Measurements from ENCODE around the gene UCN.

UCN gene

DNA sequence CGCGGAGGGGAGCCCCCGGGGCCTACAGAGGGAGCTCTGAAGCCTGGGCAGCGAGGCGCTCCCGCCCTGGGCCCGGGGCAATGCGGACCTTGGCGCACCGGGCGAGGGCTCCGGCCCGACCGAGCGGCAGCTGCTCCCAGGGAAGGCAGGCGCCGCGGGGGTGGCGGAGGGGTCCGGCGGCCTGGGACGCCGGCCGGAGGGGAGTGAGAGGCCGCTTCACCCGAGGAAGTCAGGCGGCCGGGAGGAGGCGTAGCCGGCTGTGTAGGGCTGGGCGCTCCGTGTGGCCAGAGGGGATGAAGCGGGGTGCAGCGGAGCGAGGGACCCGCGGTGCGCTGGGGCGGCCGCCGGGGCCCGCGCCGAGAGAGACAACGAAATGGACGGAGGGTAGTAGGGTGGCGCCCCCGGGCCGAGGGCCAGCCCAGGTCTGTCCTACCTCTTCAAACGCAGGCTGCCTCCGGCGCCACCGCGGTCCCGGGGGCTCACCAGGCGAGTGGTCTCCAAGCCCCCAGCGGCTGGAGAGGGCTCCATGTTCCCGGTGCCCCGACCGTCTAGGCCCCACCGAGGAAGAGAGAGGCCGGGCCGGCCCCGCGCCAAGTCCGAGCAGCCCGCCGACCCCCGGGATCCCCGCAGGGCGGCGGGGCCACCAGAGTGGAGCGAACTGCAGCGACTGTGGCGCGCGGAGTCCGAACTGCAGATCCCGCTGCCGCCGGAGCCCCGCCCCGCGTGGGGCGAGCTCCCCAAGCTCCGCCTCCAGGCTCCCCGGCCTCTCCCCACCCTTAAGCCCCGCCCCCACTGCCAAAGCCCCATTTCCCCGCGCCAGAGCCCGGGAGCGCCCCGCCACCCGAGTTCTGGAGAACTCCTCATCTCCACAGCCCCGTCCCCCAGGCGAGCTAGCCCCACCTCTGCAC lies 45.6 kb downstream of the UCN start, which contains the start of gene SLC30A3:
Gene SLC30A3 (minus strand): TSS at position 669 of the 908 bp plus-strand sequence. CDS start 141 bp downstream, at position 528.
- peak; percentile 26 to 33 for DNase-seq (ENCODE audit: low read depth in 2 of 2, low spot score in 1 of 2)

DNA sequence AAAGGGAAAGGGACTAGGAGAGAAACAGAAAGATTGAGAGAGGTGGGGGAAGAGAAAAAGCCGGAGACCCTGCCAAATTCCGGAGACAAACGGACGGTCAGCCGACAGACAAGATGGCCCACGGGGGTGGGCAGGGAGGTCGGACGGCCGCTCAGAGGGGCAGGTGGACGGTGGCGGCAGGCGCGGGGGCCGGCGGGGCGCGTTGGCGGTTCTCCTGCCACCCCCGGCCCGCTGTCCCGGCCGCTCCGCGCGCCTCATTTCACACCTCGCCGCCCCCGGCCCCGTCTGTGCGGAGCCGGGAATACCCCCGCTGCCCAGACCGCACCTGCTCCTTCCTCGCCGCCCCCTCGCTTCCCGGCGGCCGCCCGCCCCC lies 46.3 kb downstream of the UCN start:
- DNase-seq (ENCODE audit: low read depth in 2 of 2, low spot score in 1 of 2): no peak

DNA sequence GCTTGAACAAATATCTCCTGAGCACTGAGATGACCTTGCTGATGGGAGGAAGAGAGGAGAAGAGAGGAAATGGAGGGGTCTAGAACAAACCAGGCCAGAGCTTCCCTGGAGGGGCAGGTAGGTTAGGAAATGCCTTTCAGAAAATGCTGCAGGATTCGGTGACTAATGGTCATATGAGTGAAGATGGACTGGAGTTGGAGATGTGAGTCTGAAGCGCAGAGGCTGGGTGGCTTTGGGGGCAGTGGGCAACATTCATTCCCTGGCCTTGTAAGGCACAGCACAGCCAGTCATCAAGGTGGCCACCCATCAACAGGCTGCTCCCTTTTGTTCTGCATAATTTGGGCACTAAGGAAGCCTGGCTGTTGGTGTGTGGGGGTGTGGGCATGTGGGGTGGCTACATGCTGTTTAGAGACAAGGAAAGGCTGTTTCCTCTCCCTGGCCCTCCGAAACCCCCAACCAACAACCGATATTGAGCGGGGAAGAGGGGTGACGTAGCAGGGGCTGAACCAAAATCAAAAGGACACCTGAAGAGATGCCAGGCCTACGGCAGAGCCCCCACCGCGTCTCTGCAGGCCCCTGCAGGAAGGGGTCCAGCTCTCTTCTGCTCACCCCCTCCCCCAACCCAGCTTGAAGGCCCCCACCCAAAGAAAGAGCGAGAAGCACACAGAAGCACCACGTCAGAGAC lies 46.9 kb downstream of the UCN start:
- no peak for DNase-seq (ENCODE audit: low read depth in 2 of 2, low spot score in 1 of 2)

DNA sequence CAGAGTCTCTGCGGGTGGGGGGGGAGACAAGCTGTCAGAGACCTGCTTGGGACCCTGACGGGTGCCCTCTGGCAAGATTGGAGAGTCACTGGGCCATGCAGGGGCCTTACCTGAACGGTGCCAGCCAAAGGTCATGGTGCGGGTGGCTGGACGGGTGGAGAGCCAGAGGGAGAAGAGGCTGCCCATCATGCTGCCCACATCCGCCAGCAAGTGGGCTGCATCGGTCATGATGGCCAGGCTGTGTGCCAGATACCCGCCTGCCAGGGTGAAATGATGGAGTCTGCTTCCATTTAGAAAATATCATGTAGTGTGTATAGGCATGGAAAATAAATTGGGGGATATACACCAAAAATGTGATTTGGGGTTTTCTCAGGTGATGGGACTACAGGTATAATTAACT lies 50.2 kb downstream of the UCN start:
- no peak for DNase-seq (ENCODE audit: low read depth in 2 of 2, low spot score in 1 of 2)

Measured in stimulated activated CD8-positive, alpha-beta memory T cell treated with anti-CD3 and anti-CD28 coated beads, Interleukin-4, amount 100 ng/mL, for 4 hours (primary cell).